ENCODE results near the gene PCGF1. TPM values are rescaled to one million over a fixed set of nuclear protein-coding genes. Genes with fewer than 3 reads are reported as not detected.
A peak's percentile ranks its signal among the peaks of the same experiment; 100 is the strongest.

Gene PCGF1
- total RNA-seq, 2 donors from 2014 or later = 13.6 to 14.7 TPM

DNA sequence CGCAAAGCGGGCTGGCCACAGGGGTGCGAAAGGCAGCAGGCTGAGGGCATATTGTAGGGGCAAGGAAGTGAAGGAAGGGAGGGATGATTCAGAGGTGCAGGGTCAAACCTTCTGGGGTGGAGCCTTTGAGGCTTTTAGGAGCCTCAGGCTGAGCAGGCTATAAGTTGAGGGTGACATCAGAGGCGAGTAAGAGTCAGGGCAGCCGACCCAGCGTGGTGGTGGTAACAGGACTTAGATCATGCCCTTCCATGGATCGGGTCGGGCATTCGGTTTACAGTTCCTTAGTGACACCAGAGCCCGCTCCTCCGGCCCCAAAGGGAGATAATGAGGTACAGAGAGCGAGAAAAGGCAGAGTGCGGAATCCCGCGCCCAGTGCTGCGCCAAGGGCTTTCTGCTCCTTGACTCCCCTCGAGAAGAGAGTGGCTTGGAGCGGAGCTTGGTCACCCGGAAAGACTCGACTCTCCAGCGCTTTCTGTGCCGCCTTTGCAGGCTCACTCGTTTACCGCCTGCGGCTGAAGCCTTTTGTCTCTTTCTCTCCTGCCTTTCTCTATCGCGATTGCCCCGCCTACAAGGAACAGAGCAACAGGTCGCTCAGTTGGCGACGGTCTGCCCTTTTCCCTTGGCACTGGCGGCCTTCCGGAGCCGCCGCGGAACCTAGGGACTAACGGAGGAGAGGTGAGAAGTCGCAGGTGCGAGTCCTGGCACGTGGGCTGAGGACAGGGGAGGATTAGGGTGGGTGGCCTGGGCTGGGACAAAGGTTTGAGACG is 8.8 kb downstream of the PCGF1 start:
- DNase-seq (ENCODE audit: low spot score) = no peak
- Histone ChIP-seq H3K27me3 (replicated peaks; ENCODE audit: insufficient read depth) (peaks cover 20% of the 10 kb centered on the region), H3K27ac (no peak overlapping the region)

DNA sequence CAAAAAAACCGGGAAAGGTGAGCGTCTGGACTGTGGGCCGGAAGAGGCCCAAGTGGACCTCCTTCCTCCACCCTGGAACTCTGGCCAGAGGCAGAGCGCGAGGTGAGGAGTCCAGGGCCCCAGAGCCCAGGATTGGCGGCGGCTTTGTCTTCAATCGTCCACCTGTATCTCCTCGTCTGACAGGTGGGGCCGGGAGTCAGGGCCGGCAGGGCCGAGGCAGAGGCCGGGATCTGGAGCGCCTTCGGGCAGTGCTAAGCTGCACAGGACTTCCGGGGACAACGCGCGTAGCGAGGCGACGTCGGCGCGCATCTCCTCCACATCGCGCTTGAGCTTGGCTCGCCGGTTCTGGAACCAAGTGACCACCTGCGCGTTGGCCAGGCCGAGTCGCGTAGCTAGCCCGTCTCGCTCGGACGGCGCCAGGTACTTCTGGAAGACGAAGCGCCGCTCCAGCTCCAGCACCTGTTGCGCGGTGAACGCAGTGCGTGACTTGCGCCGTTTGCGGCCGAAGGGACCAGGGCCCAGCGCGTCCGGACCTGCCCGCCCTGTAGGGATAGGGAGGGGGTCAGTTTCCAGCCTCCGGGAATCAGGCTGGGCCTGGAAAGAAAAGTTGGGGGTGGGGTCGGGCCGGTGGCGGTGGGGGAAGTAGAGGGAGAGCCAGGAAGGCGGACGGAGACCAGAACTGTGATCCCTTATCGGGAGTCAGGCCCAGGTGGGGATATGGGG is 9.6 kb downstream of the PCGF1 start:
- TF ChIP-seq, protein P1, sequence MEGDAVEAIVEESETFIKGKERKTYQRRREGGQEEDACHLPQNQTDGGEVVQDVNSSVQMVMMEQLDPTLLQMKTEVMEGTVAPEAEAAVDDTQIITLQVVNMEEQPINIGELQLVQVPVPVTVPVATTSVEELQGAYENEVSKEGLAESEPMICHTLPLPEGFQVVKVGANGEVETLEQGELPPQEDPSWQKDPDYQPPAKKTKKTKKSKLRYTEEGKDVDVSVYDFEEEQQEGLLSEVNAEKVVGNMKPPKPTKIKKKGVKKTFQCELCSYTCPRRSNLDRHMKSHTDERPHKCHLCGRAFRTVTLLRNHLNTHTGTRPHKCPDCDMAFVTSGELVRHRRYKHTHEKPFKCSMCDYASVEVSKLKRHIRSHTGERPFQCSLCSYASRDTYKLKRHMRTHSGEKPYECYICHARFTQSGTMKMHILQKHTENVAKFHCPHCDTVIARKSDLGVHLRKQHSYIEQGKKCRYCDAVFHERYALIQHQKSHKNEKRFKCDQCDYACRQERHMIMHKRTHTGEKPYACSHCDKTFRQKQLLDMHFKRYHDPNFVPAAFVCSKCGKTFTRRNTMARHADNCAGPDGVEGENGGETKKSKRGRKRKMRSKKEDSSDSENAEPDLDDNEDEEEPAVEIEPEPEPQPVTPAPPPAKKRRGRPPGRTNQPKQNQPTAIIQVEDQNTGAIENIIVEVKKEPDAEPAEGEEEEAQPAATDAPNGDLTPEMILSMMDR (IDR thresholded peaks at IDR 0.05) = no peak
- no peak for TF ChIP-seq POLR2AphosphoS5 (IDR thresholded peaks at IDR 0.05)
- TF ChIP-seq POLR2A (IDR thresholded peaks at IDR 0.05) = no peak
- no peak for DNase-seq (ENCODE audit: low spot score)
- H3K9me3 ChIP-seq = no peaks in the 10 kb centered on the region
- intact Hi-C loops (cut with DNase I) = no loop called here
- peak overlapping the region; percentile 3 to 16 for H3K4me3 ChIP-seq
- H3K36me3 ChIP-seq = peaks cover 3 to 5% of the 10 kb centered on the region in 2 donors
- whole genome bisulfite sequencing = 4% methylated on average over 53 of the region's 61 CpGs
- H3K27ac ChIP-seq = no peak overlapping the region
- H3K4me1 ChIP-seq (replicated peaks) = no peaks in the 10 kb centered on the region
- H3K27me3 ChIP-seq (replicated peaks; ENCODE audit: insufficient read depth) = peaks cover 18% of the 10 kb centered on the region

More for the DNA sequence above, 8.8 kb downstream of the PCGF1 start:
- Histone ChIP-seq H3K4me3 (peak overlapping the region in 1 of 2 donors; percentile 16), H3K4me1 (replicated peaks) (no peaks in the 10 kb centered on the region), H3K36me3 (no peaks in the 10 kb centered on the region), H3K9me3 (no peaks in the 10 kb centered on the region)
- no peak for TF ChIP-seq POLR2AphosphoS5 (IDR thresholded peaks at IDR 0.05)
- no peak for TF ChIP-seq POLR2A (IDR thresholded peaks at IDR 0.05)
- TF ChIP-seq, protein P1 (IDR thresholded peaks at IDR 0.05) = no peak
- intact Hi-C loops (cut with DNase I) = no loop called here
- 4% methylated on average over 41 of the region's 41 CpGs for WGBS

DNA sequence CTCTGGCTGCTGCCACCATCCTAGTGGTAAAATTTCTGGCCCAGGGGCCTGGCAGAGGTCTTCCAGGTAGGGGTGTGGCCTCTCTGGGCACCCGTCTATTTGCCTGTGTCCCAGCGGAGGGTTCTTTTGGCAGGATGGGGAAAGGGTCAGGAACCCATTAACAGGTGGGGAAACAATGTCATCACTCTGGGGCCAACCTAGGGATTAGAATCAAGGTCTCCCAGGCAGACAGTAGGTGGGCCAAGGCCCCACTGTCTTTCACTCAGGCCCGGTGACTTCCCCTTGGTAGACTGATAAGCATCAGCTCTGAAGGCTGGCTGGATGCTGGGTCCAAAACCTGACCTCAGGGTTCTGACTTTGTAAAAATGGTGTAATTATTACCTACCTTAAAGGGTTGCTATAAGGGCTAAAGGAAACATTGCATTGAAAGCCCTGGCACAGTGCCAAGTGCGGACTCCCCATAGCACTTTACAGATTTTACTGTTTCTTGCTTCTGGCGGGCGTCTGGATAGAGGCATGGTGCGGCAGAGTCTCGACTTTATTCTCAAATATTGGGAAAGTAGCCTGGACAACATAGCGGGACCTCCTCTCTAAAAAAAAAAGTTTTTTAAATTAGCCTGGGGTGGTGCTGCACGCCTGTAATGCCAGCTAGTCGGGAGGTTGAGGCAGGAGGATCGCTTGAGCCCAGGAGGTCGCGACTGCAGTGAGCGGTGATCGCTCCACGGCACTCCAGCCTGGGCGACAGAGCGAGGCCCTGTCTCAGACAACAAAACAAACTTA is 10.3 kb downstream of the PCGF1 start:
- H3K4me1 ChIP-seq (replicated peaks) = no peaks in the 10 kb centered on the region
- peaks cover 16% of the 10 kb centered on the region for H3K27me3 ChIP-seq (replicated peaks; ENCODE audit: insufficient read depth)
- H3K27ac ChIP-seq = no peak overlapping the region
- DNase-seq (ENCODE audit: low spot score) = no peak
- no peak for TF ChIP-seq POLR2AphosphoS5 (IDR thresholded peaks at IDR 0.05)
- TF ChIP-seq, protein P1 (IDR thresholded peaks at IDR 0.05) = no peak
- no peak for TF ChIP-seq POLR2A (IDR thresholded peaks at IDR 0.05)
- WGBS = 58% methylated on average over 19 of the region's 19 CpGs
- H3K9me3 ChIP-seq = no peaks in the 10 kb centered on the region
- H3K4me3 ChIP-seq = no peak overlapping the region
- peaks cover 8 to 9% of the 10 kb centered on the region in 2 donors for H3K36me3 ChIP-seq
- intact Hi-C loops (cut with DNase I) = no loop called here

DNA sequence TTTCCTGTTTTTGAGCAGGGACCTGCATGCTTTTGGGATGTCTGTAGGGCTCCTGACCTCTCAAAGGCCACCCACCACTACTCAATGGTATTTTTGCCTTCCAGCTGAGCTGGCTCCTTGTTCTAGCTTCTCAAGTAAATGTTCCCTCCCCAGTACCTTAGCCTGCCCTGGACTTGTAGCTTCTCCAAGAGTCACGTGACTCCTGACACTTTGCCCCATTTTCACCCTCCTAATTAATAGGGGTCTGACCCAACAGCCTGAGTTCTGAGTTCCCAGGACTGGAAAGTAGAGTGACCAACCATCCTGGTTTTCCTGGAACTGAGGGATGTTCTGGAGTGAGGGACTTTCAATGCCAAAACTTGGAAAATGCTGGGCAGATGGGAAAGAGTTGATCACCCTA is 12.1 kb downstream of the PCGF1 start:
- intact Hi-C loops (cut with DNase I) = no loop called here
- H3K4me3 ChIP-seq = no peak overlapping the region
- no peak for DNase-seq (ENCODE audit: low spot score)
- no peaks in the 10 kb centered on the region for H3K9me3 ChIP-seq
- H3K27me3 ChIP-seq (replicated peaks; ENCODE audit: insufficient read depth) = peaks cover 16% of the 10 kb centered on the region
- WGBS = 100% methylated on average over 1 of the region's 1 CpG
- peaks cover 17 to 24% of the 10 kb centered on the region in 2 donors for H3K36me3 ChIP-seq
- H3K4me1 ChIP-seq (replicated peaks) = no peaks in the 10 kb centered on the region
- TF ChIP-seq, protein P1 (IDR thresholded peaks at IDR 0.05) = no peak
- TF ChIP-seq POLR2AphosphoS5 (IDR thresholded peaks at IDR 0.05) = no peak
- no peak for TF ChIP-seq POLR2A (IDR thresholded peaks at IDR 0.05)
- H3K27ac ChIP-seq = no peak overlapping the region
